HEK293 (cell line): ENCODE measurements around the gene PFN2.
"Not testable (repeated sequence)": the region's sequence is repeated elsewhere in the genome, so short reads cannot be mapped to it uniquely, and the experiment has no call there.

Source experiments
- CTCF ChIA-PET: fragments of 350-600 bp; formaldehyde crosslinking; extraction: SDS; loops from one replicate; lab custom pipeline; 2021; ENCODE audit warnings: antibody characterized with exemption; lab: Yijun Ruan, JAX
- POLR2A ChIA-PET: fragments of 300-600 bp; formaldehyde crosslinking; extraction: SDS; loops from one replicate; lab custom pipeline; 2020; ENCODE audit warnings: antibody characterized with exemption, inconsistent platforms; lab: Yijun Ruan, JAX
- H3K27ac ChIP-seq: fragments of 200-500 bp; sonication (Bioruptor generic); 2 replicates; pipeline ENCODE4 v1.5.1; 2014; ENCODE audit warnings: low read depth, low read length, control low read depth, inconsistent platforms; ENCODE audit errors: extremely low read depth
- H3K36me3 ChIP-seq, 2 experiments: fragments of 200-500 bp in 1 of 2; sonication (Bioruptor generic) in 1 of 2; 1 replicate in 1 of 2; 2 replicates in 1 of 2; pipeline ENCODE4 v1.5.1; 2014 to 2017; ENCODE audit warnings: inconsistent platforms in 2 of 2, low read length in 2 of 2; ENCODE audit not compliant: control insufficient read depth in 2 of 2, insufficient read depth in 1 of 2
- H3K4me1 ChIP-seq: fragments of 200-500 bp; sonication (Bioruptor generic); 2 replicates; pipeline ENCODE4 v1.5.1; 2014; ENCODE audit warnings: mild to moderate bottlenecking, low read length, inconsistent platforms; ENCODE audit not compliant: control insufficient read depth, insufficient read depth
- H3K4me3 ChIP-seq: 2 replicates; pipeline ENCODE4 v1.5.1; 2011; ENCODE audit warnings: low read depth, mild to moderate bottlenecking, control low read depth, low read length, moderate library complexity
- H3K9me3 ChIP-seq: fragments of 200-500 bp; sonication (Bioruptor generic); 2 replicates; pipeline ENCODE4 v1.5.1; 2014; ENCODE audit warnings: low read depth, low read length, inconsistent platforms; ENCODE audit not compliant: control insufficient read depth, insufficient read depth
- GLI4 ChIP-seq: fragments of 450-650 bp; formaldehyde crosslinking; IDR thresholded peaks from 2 replicates; pipeline ENCODE4 v1.5.1; 2016; ENCODE audit warnings: missing biosample characterization, missing genetic modification characterization
- GLIS2 ChIP-seq: fragments of 450-650 bp; formaldehyde crosslinking; IDR thresholded peaks from 2 replicates; pipeline ENCODE4 v1.5.1; 2016; ENCODE audit warnings: missing biosample characterization, missing genetic modification characterization
- HOXC10 ChIP-seq: sonication (generic); formaldehyde crosslinking; IDR thresholded peaks from 2 replicates; pipeline ENCODE4 v1.8.1; 2023; ENCODE audit warnings: mild to moderate bottlenecking, missing genetic modification reagents
- SALL2 ChIP-seq: fragments of 450-650 bp; formaldehyde crosslinking; IDR thresholded peaks from 2 replicates; pipeline ENCODE4 v1.5.0; 2017; ENCODE audit warnings: missing biosample characterization, mild to moderate bottlenecking, missing genetic modification characterization, borderline replicate concordance
- TCF7L2 ChIP-seq: IDR thresholded peaks from 2 replicates; pipeline ENCODE4 v1.6.1; 2011; ENCODE audit warnings: low read depth, mild to moderate bottlenecking, inconsistent platforms, low read length, moderate library complexity, borderline replicate concordance
- ZNF146 ChIP-seq: fragments of 450-650 bp; formaldehyde crosslinking; IDR thresholded peaks from 2 replicates; pipeline ENCODE4 v1.5.1; 2016; ENCODE audit warnings: missing biosample characterization, missing genetic modification characterization
- ZNF16 ChIP-seq: fragments of 450-650 bp; formaldehyde crosslinking; IDR thresholded peaks from 2 replicates; pipeline ENCODE4 v1.5.1; 2016; ENCODE audit warnings: low read depth, missing biosample characterization, missing genetic modification characterization
- ZNF174 ChIP-seq: fragments of 450-650 bp; formaldehyde crosslinking; IDR thresholded peaks from 2 replicates; pipeline ENCODE4 v1.5.0; 2017; ENCODE audit warnings: missing biosample characterization, mild to moderate bottlenecking, missing genetic modification characterization
- ZNF24 ChIP-seq: fragments of 450-650 bp; formaldehyde crosslinking; IDR thresholded peaks from 2 replicates; pipeline ENCODE4 v1.5.1; 2016; ENCODE audit warnings: missing biosample characterization, missing genetic modification characterization
- ZNF248 ChIP-seq: fragments of 450-650 bp; formaldehyde crosslinking; IDR thresholded peaks from 2 replicates; pipeline ENCODE4 v1.5.1; 2017; ENCODE audit warnings: missing biosample characterization, missing genetic modification characterization
- ZNF280C ChIP-seq: fragments of 450-650 bp; formaldehyde crosslinking; IDR thresholded peaks from 2 replicates; pipeline ENCODE4 v1.5.1; 2016; ENCODE audit warnings: missing biosample characterization, missing genetic modification characterization
- ZNF302 ChIP-seq: fragments of 450-650 bp; formaldehyde crosslinking; IDR thresholded peaks from 2 replicates; pipeline ENCODE4 v1.5.1; 2016; ENCODE audit warnings: missing biosample characterization, missing genetic modification characterization, low read depth
- ZNF341 ChIP-seq: fragments of 450-650 bp; formaldehyde crosslinking; IDR thresholded peaks from 2 replicates; pipeline ENCODE4; 2016; ENCODE audit warnings: low read depth, missing biosample characterization, missing genetic modification characterization
- ZNF416 ChIP-seq: fragments of 450-650 bp; formaldehyde crosslinking; IDR thresholded peaks from 2 replicates; pipeline ENCODE4 v1.5.1; 2016; ENCODE audit warnings: missing biosample characterization, missing genetic modification characterization
- ZNF488 ChIP-seq: fragments of 450-650 bp; formaldehyde crosslinking; IDR thresholded peaks from 2 replicates; pipeline ENCODE4 v1.5.1; 2016; ENCODE audit warnings: missing biosample characterization, missing genetic modification characterization
- ZNF549 ChIP-seq: fragments of 450-650 bp; IDR thresholded peaks from 2 replicates; pipeline ENCODE4 v1.5.1; 2018; ENCODE audit warnings: missing biosample characterization, missing genetic modification characterization, mild to moderate bottlenecking, inconsistent platforms, moderate library complexity
- ZNF560 ChIP-seq: fragments of 450-650 bp; formaldehyde crosslinking; IDR thresholded peaks from 2 replicates; pipeline ENCODE4 v1.5.1; 2017; ENCODE audit warnings: missing biosample characterization, missing genetic modification characterization, borderline replicate concordance
- ZNF585B ChIP-seq: fragments of 450-650 bp; formaldehyde crosslinking; IDR thresholded peaks from 2 replicates; pipeline ENCODE4 v1.5.1; 2016; ENCODE audit warnings: missing biosample characterization, missing genetic modification characterization
- ZNF623 ChIP-seq: fragments of 450-650 bp; formaldehyde crosslinking; IDR thresholded peaks from 2 replicates; pipeline ENCODE4 v1.5.1; 2016; ENCODE audit warnings: missing biosample characterization, missing genetic modification characterization
- ZNF629 ChIP-seq: fragments of 450-650 bp; formaldehyde crosslinking; IDR thresholded peaks from 2 replicates; pipeline ENCODE4 v1.5.1; 2017; ENCODE audit warnings: missing biosample characterization, missing genetic modification characterization
- ZNF670 ChIP-seq: fragments of 450-650 bp; formaldehyde crosslinking; IDR thresholded peaks from 2 replicates; pipeline ENCODE4 v1.5.1; 2016; ENCODE audit warnings: missing biosample characterization, missing genetic modification characterization, low read depth
- ZNF785 ChIP-seq: fragments of 450-650 bp; formaldehyde crosslinking; IDR thresholded peaks from 2 replicates; pipeline ENCODE4 v1.5.1; 2016; ENCODE audit warnings: missing biosample characterization, missing genetic modification characterization
- ZNF843 ChIP-seq: fragments of 450-650 bp; formaldehyde crosslinking; IDR thresholded peaks from 2 replicates; pipeline ENCODE4 v1.5.1; 2016; ENCODE audit warnings: missing biosample characterization, missing genetic modification characterization
- ZSCAN30 ChIP-seq: fragments of 450-650 bp; IDR thresholded peaks from 2 replicates; pipeline ENCODE4 v1.5.1; 2018; ENCODE audit warnings: missing biosample characterization, mild to moderate bottlenecking, missing genetic modification characterization, moderate library complexity

PFN2 gene

GRCh38 chr3:149947231-149947630 is 23.5 kb downstream of the PFN2 start:
- ChIA-PET CTCF (no interaction called here), POLR2A (no interaction called here)
- H3K9me3 ChIP-seq = no peaks in the 10 kb centered on the region
- no peak overlapping the region for H3K27ac ChIP-seq
- H3K4me1 ChIP-seq = no peaks in the 10 kb centered on the region
- no peak overlapping the region for H3K4me3 ChIP-seq
- peaks cover 0 to 16% of the 10 kb centered on the region in 2 experiments; a peak in 2 of 3 replicates for H3K36me3 ChIP-seq
- TF ChIP-seq GLI4 (tag by site-specific recombination) (no peak), SALL2 (tag by site-specific recombination) (no peak), ZNF549 (tag by site-specific recombination) (no peak), ZNF488 (tag by site-specific recombination) (no peak), ZNF585B (no peak), ZNF341 (tag by site-specific recombination) (no peak), ZNF416 (tag by site-specific recombination) (no peak), GLIS2 (tag by site-specific recombination) (no peak), ZSCAN30 (tag by site-specific recombination) (no peak), ZNF174 (no peak), ZNF670 (tag by site-specific recombination) (no peak), ZNF629 (tag by site-specific recombination) (no peak), ZNF623 (tag by site-specific recombination) (no peak)

GRCh38 chr3:149943966-149944365 is 26.7 kb downstream of the PFN2 start:
- peak; percentile 82 for TF ChIP-seq ZNF146 (tag by site-specific recombination)
- H3K4me1 ChIP-seq, CTCF ChIA-PET, H3K4me3 ChIP-seq, POLR2A ChIA-PET, H3K9me3 ChIP-seq, H3K36me3 ChIP-seq, H3K27ac ChIP-seq: not testable (repeated sequence)

- no peaks in the 10 kb centered on the region for H3K9me3 ChIP-seq
- POLR2A ChIA-PET = no interaction called here
- H3K27ac ChIP-seq = no peak overlapping the region
- no peaks in the 10 kb centered on the region for H3K36me3 ChIP-seq
- no peaks in the 10 kb centered on the region for H3K4me1 ChIP-seq
- H3K4me3 ChIP-seq = no peak overlapping the region
- CTCF ChIA-PET = no interaction called here
- TF ChIP-seq ZNF843 (tag by site-specific recombination) = no peak
- no peak for TF ChIP-seq ZNF560 (tag by site-specific recombination)
- no peak for TF ChIP-seq ZNF16 (tag by site-specific recombination)
- no peak for TF ChIP-seq ZNF302
- no peak for TF ChIP-seq ZNF24 (tag by site-specific recombination)
- TF ChIP-seq HOXC10 (CRISPR knock-in tag) = no peak
- no peak for TF ChIP-seq ZNF785 (tag by site-specific recombination)
- no peak for TF ChIP-seq ZNF248 (tag by site-specific recombination)
- no peak for TF ChIP-seq TCF7L2
- TF ChIP-seq ZNF280C (tag by site-specific recombination) = no peak
- TF ChIP-seq, all 188 proteins: peak for 0
Observed at GRCh38 chr3:149942409-149942808, 28.3 kb downstream of the PFN2 start.
